PC-9 (cell line): Measurements from ENCODE around the gene MNT. TPM values are rescaled to one million over a fixed set of nuclear protein-coding genes. Genes with fewer than 3 reads are reported as not detected.

Experiments used
- BruUV-seq: library from RNA; stranded (reverse); fragments of 400-500 nt; replicated peaks from 2 replicates; lab custom pipeline; 2021; lab: Mats Ljungman, UMichigan
- CTCF ChIA-PET: fragments of 300-600 bp; sonication (Branson Sonifier 250); formaldehyde crosslinking; loops from one replicate; lab custom pipeline; 2022; ENCODE audit warnings: antibody characterized with exemption; lab: Charles Lee
- POLR2A ChIA-PET: fragments of 300-600 bp; sonication (Branson Sonifier 250); formaldehyde crosslinking; loops from one replicate; lab custom pipeline; 2022; ENCODE audit warnings: antibody characterized with exemption; ENCODE audit not compliant: unreplicated experiment; lab: Charles Lee
- DNase-seq, 2 experiments: peaks; one replicate each; pipeline versions ENCODE4 v3.0.0 to v3.0.0-alpha.2; 2015 to 2022; ENCODE audit warnings: mixed read lengths in 1 of 2
- H2AFZ ChIP-seq: fragments of 200-600 bp; sonication (generic); 2 replicates; pipeline ENCODE4 v1.8.1; 2017; ENCODE audit warnings: antibody characterized with exemption
- H3F3A ChIP-seq: fragments of 200-600 bp; sonication (generic); 2 replicates; pipeline ENCODE4 v1.8.1; 2017; ENCODE audit warnings: antibody characterized with exemption, mild to moderate bottlenecking, low read depth; ENCODE audit not compliant: insufficient read depth
- H3K27ac ChIP-seq: fragments of 200-600 bp; sonication (generic); 2 replicates; pipeline ENCODE4 v1.6.1; 2016; ENCODE audit warnings: mixed run types
- H3K27me3 ChIP-seq: fragments of 200-600 bp; sonication (generic); 2 replicates; pipeline ENCODE4 v1.6.1; 2016; ENCODE audit warnings: low read depth, mixed run types; ENCODE audit not compliant: insufficient read depth
- H3K36me3 ChIP-seq: fragments of 200-600 bp; sonication (generic); 2 replicates; pipeline ENCODE4 v1.6.1; 2016; ENCODE audit warnings: low read depth, mixed run types
- H3K4me1 ChIP-seq: fragments of 200-600 bp; sonication (generic); replicated peaks from 2 replicates; pipeline ENCODE4 v1.6.1; 2016; ENCODE audit warnings: mixed run types; ENCODE audit not compliant: insufficient read depth
- H3K4me2 ChIP-seq: fragments of 200-600 bp; sonication (generic); 2 replicates; pipeline ENCODE4 v1.6.1; 2017; ENCODE audit warnings: mixed run types
- H3K4me3 ChIP-seq: fragments of 200-600 bp; sonication (generic); 2 replicates; pipeline ENCODE4 v1.6.1; 2016; ENCODE audit warnings: mixed run types
- H3K79me2 ChIP-seq: fragments of 200-600 bp; sonication (generic); 2 replicates; pipeline ENCODE4 v1.6.1; 2017; ENCODE audit warnings: low read depth, mixed run types
- H3K9me2 ChIP-seq: fragments of 200-600 bp; sonication (generic); 2 replicates; pipeline ENCODE4 v1.8.1; 2017; ENCODE audit warnings: mild to moderate bottlenecking; ENCODE audit not compliant: insufficient read depth
- H3K9me3 ChIP-seq: fragments of 200-600 bp; sonication (generic); 2 replicates; pipeline ENCODE4 v1.8.1; 2016; ENCODE audit warnings: low read depth; ENCODE audit not compliant: insufficient read depth
- H4K20me1 ChIP-seq: fragments of 200-600 bp; sonication (generic); 2 replicates; pipeline ENCODE4 v1.8.1; 2017; ENCODE audit not compliant: insufficient read depth
- EZH2 ChIP-seq: fragments of 200-600 bp; sonication (generic); IDR thresholded peaks from 2 replicates; pipeline ENCODE4 v1.8.0; 2017; ENCODE audit warnings: antibody characterized with exemption, low read depth
- intact Hi-C: fragments of 100-400 bp; cut with micrococcal nuclease; formaldehyde crosslinking; loops from one replicate; pipeline ENCODE4 v1.10.0; 2022; ENCODE audit not compliant: unreplicated experiment
- total RNA-seq: library from RNA; stranded (reverse); gene quantifications from 2 replicates; pipeline ENCODE4 v1.2.3, GENCODE V29; 2021
- TF ChIP-seq, protein P1 (sequence below): fragments of 200-600 bp; sonication (generic); conservative IDR thresholded peaks from 2 replicates; pipeline ENCODE4 v1.6.1; 2017; ENCODE audit warnings: mixed run types, antibody characterized with exemption, mild to moderate bottlenecking, moderate library complexity

MNT gene
- total RNA-seq, 1 experiment from 2014 or later = 60.7 TPM

DNA sequence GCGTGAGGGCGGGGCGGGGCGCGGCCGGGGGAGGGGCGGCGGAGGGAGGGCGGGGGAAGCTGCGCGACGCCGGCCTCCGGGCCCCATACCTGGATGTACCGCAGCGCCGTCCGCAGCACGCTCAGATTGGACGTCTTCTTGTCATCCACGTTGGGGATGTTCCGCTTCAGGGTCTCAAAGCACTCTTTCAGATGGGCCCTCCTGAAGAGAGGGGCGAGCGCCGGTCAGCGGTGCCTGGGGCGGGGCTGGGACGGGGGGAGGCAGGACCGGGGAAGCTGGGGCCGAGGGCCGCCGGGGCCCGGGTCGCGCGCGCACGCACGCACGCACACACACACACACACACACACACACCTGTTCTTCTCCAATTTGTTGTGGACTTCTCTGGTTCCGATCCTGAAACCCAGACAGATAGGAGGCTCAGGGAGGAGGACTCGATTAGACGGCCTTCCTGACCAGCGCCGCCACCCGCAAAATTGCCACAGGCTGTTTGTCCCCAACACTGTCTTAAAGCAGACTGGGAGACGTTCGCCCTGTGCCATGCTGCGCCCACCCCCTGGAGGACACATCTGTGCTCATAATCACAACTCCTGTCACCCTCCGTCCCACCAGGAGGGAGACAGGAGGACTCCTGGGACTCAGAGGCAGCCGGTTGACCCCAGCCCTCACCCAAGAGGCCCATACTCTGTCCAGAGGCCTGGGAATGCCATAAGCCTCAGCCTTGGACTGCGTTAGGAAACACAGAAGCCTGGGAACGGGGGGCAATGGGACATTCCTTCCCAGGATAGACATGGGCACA lies 6.7 kb downstream of the MNT start:
- Histone ChIP-seq H4K20me1 (peaks cover 38% of the 10 kb centered on the region), H3K36me3 (0 out of 2 replicates have a peak, but pooled peaks cover 5% of the 10 kb centered on the region), H3K79me2 (peaks cover 59% of the 10 kb centered on the region), H3F3A (peaks cover 47% of the 10 kb centered on the region), H2AFZ (no peak overlapping the region), H3K27me3 (no peaks in the 10 kb centered on the region), H3K4me1 (peaks cover 45% of the 10 kb centered on the region), H3K9me3 (no peaks in the 10 kb centered on the region), H3K4me3 (no peak overlapping the region), H3K27ac (no peak overlapping the region), H3K4me2 (peak overlapping the region; percentile 37; the same call in 1 of the 2 replicates), H3K9me2 (no peaks in the 10 kb centered on the region)
- no peak for DNase-seq
- TSS peak; percentile 74 for BruUV-seq
- ChIA-PET CTCF (interaction anchor here (1.0 kb wide), 1 partner anchor 46 kb away, joined by 4 read pairs; no protein-coding TSS in a partner anchor), POLR2A (interaction anchor here (0.6 to 2.5 kb wide), 4 partner anchors 7 to 642 kb away, joined by 3 to 31 read pairs (median 16); no protein-coding TSS in a partner anchor)
- TF ChIP-seq, protein P1, sequence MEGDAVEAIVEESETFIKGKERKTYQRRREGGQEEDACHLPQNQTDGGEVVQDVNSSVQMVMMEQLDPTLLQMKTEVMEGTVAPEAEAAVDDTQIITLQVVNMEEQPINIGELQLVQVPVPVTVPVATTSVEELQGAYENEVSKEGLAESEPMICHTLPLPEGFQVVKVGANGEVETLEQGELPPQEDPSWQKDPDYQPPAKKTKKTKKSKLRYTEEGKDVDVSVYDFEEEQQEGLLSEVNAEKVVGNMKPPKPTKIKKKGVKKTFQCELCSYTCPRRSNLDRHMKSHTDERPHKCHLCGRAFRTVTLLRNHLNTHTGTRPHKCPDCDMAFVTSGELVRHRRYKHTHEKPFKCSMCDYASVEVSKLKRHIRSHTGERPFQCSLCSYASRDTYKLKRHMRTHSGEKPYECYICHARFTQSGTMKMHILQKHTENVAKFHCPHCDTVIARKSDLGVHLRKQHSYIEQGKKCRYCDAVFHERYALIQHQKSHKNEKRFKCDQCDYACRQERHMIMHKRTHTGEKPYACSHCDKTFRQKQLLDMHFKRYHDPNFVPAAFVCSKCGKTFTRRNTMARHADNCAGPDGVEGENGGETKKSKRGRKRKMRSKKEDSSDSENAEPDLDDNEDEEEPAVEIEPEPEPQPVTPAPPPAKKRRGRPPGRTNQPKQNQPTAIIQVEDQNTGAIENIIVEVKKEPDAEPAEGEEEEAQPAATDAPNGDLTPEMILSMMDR = no peak
- TF ChIP-seq EZH2 = no peak
- intact Hi-C loops = loop anchor here (2.0 kb wide), 2 partner anchors 13 to 35 kb away; no protein-coding TSS in a partner anchor

DNA sequence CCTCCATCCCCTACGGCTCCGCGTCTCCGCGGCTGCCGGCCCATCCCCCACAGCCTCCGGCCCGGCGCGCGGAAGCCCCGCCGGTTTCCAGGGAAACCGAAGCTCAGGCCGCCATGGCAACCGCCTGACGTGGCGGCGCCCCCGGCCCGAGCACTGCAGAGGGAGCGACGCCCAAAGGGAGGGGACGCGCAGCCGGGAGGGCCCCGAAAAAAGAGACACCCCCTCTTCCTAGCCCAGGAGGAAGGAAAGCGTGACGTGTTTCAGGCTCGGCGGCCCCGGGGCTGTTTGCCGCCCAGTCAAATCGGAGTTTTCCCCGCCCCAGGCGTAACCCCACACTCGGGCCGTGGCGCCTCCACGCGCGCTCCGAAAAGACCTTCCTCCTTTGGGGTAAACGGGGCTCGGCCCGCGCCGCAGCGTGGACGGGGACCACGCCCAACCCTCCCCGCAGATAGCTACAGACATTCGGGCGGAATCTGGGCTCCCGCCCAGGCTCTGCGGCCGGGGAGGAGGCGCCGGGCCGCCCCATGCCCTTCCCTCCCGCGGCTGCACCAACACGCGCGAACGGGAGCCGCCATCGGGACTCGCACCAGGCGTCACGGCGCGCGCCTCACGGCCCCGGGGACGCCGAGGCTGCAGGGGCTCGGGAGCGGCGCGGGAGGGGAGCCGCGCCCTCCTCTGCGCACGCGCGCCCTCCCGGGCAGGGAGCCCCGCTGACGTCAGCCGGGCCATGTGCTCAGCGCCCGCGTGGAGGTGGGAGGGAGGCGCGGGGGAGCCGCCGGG lies 7.5 kb downstream of the MNT start:
- Histone ChIP-seq H3K27me3 (no peaks in the 10 kb centered on the region), H3F3A (peaks cover 42% of the 10 kb centered on the region), H3K9me2 (no peaks in the 10 kb centered on the region), H4K20me1 (peaks cover 35% of the 10 kb centered on the region), H3K4me1 (peaks cover 41% of the 10 kb centered on the region), H3K27ac (peak overlapping the region; percentile 84), H2AFZ (peak overlapping the region; percentile 60), H3K9me3 (no peaks in the 10 kb centered on the region), H3K4me3 (peak overlapping the region; percentile 70), H3K36me3 (0 out of 2 replicates have a peak, but pooled peaks cover 5% of the 10 kb centered on the region), H3K4me2 (peak overlapping the region; percentile 78), H3K79me2 (peaks cover 55% of the 10 kb centered on the region)
- peak in 1 of 2 experiments; percentile 91 for DNase-seq
- POLR2A ChIA-PET = interaction anchor here (0.6 to 2.5 kb wide), 9 partner anchors 8 to 679 kb away, joined by 3 to 31 read pairs (median 5); no protein-coding TSS in a partner anchor
- CTCF ChIA-PET = interaction anchor here (0.6 to 1.8 kb wide), 3 partner anchors 10 to 46 kb away, joined by 3 to 8 read pairs (median 4); no protein-coding TSS in a partner anchor
- no TSS peak for BruUV-seq
- intact Hi-C loops = loop anchor here (2.0 kb wide), 2 partner anchors 13 to 35 kb away; no protein-coding TSS in a partner anchor
- no peak for TF ChIP-seq EZH2
- TF ChIP-seq, protein P1 = no peak
